Measurements from ENCODE around the gene ZMIZ2. TPM values are rescaled to one million over a fixed set of nuclear protein-coding genes. Genes with fewer than 3 reads are reported as not detected.

ZMIZ2 gene
- total and polyA plus RNA-seq, 2 donors (not counting 1 experiment from before 2014, with no cell fraction given): 3.9 to 9.1 TPM

- H3K4me2 ChIP-seq (ENCODE audit: extremely low read depth, insufficient read depth, low read length): peak within 1 kb of the TSS; percentile 99
- peak within 1 kb of the TSS; percentile 98 for H3K9ac ChIP-seq (ENCODE audit: insufficient read depth, low read length)
- no peaks in the 10 kb centered on the region for H3K9me3 ChIP-seq (ENCODE audit: control insufficient read depth, insufficient read depth, low read depth, low read length)
- peaks cover 8% of the 10 kb centered on the region for H4K20me1 ChIP-seq (ENCODE audit: control insufficient read depth, extremely low read depth, insufficient read depth, low read length)
- peaks cover 6% of the 10 kb centered on the region for H3K4me1 ChIP-seq (ENCODE audit: control insufficient read depth, extremely low read depth, insufficient read depth, low read length)
- H3K36me3 ChIP-seq (ENCODE audit: control insufficient read depth, insufficient read depth, low read length): peaks cover 9% of the 10 kb centered on the region
- TF ChIP-seq CTCF (conservative IDR thresholded peaks at IDR 0.05 in 1 of 2, IDR thresholded peaks at IDR 0.05 in 1 of 2; ENCODE audit: low read depth in 1 of 2, low read length in 2 of 2) (no peak), EZH2 (IDR thresholded peaks at IDR 0.05; ENCODE audit: low read length, missing control alignments) (no peak)
- peak within 1 kb of the TSS; percentile 99 for H3K27ac ChIP-seq (ENCODE audit: insufficient read depth, low read length)
- H3K4me3 ChIP-seq (replicated peaks in 1 of 4; ENCODE audit: control extremely low read depth in 1 of 4, insufficient read depth in 1 of 4, low read depth in 3 of 4, low read length in 4 of 4): peak within 1 kb of the TSS; percentile 88 to 98 (median 94)
- DNase-seq (ENCODE audit: low read depth in 2 of 2): peak; percentile 99
- no peaks in the 10 kb centered on the region for H3K27me3 ChIP-seq (ENCODE audit: control insufficient read depth, insufficient read depth, low read length)
- peak within 1 kb of the TSS; percentile 95 for H2AFZ ChIP-seq (ENCODE audit: low read length)
- H3K79me2 ChIP-seq (ENCODE audit: control insufficient read depth, insufficient read depth, low read length): peaks cover 44% of the 10 kb centered on the region
These were observed 48.1 kb downstream of the ZMIZ2 start, which contains the start of gene PPIA for GRCh38 chr7:44796504-44797328. PPIA (plus strand) TSS chr7:44796681; CDS start chr7:44796725, 44 bp downstream.

- DNase-seq (ENCODE audit: low read depth in 2 of 2): peak; percentile 86
- H3K27me3 ChIP-seq (ENCODE audit: control insufficient read depth, insufficient read depth, low read length): no peaks in the 10 kb centered on the region
- peak overlapping the region; percentile 84 to 98 (median 94) for H3K4me3 ChIP-seq (replicated peaks in 1 of 4; ENCODE audit: control extremely low read depth in 1 of 4, insufficient read depth in 1 of 4, low read depth in 3 of 4, low read length in 4 of 4)
- H3K36me3 ChIP-seq (ENCODE audit: control insufficient read depth, insufficient read depth, low read length): peaks cover 14% of the 10 kb centered on the region
- H2AFZ ChIP-seq (ENCODE audit: low read length): no peak overlapping the region
- no peak for TF ChIP-seq EZH2 (IDR thresholded peaks at IDR 0.05; ENCODE audit: low read length, missing control alignments)
- peak; percentile 39 to 46 for TF ChIP-seq CTCF (conservative IDR thresholded peaks at IDR 0.05 in 1 of 2, IDR thresholded peaks at IDR 0.05 in 1 of 2; ENCODE audit: low read depth in 1 of 2, low read length in 2 of 2)
- H4K20me1 ChIP-seq (ENCODE audit: control insufficient read depth, extremely low read depth, insufficient read depth, low read length): peaks cover 8% of the 10 kb centered on the region
- H3K27ac ChIP-seq (ENCODE audit: insufficient read depth, low read length): peak overlapping the region; percentile 99
- H3K4me2 ChIP-seq (ENCODE audit: extremely low read depth, insufficient read depth, low read length): peak overlapping the region; percentile 99
- peaks cover 44% of the 10 kb centered on the region for H3K79me2 ChIP-seq (ENCODE audit: control insufficient read depth, insufficient read depth, low read length)
- H3K9ac ChIP-seq (ENCODE audit: insufficient read depth, low read length): peak overlapping the region; percentile 98
- no peaks in the 10 kb centered on the region for H3K9me3 ChIP-seq (ENCODE audit: control insufficient read depth, insufficient read depth, low read depth, low read length)
- peaks cover 6% of the 10 kb centered on the region for H3K4me1 ChIP-seq (ENCODE audit: control insufficient read depth, extremely low read depth, insufficient read depth, low read length)
These were observed 48.9 kb downstream of the ZMIZ2 start for GRCh38 chr7:44797329-44798258.
